HG03354 (cell line): Measurements from ENCODE around the gene ALKBH1.
A peak's percentile ranks its signal among the peaks of the same experiment; 100 is the strongest.
"Not testable (repeated sequence)": the region's sequence is repeated elsewhere in the genome, so short reads cannot be mapped to it uniquely, and the experiment has no call there.

Experiments used
- ATAC-seq: cut with Tn5 transposase; IDR thresholded peaks from one replicate; pipeline ENCODE4 v1.9.1; 2021; ENCODE audit warnings: mild to moderate bottlenecking; ENCODE audit not compliant: unreplicated experiment, poor library complexity, severe bottlenecking

ALKBH1 gene

GRCh38 chr14:77681196-77682157, 26.3 kb downstream of the ALKBH1 start:
- ATAC-seq: no peak

- ATAC-seq: no peak
Measured at GRCh38 chr14:77674931-77675330, 32.9 kb downstream of the ALKBH1 start.

- no peak for ATAC-seq
Measured at GRCh38 chr14:77673193-77673592, 34.6 kb downstream of the ALKBH1 start.

- ATAC-seq: no peak
Measured at GRCh38 chr14:77667331-77667730, 40.5 kb downstream of the ALKBH1 start.

- no peak for ATAC-seq
Measured at GRCh38 chr14:77663293-77663692, 44.5 kb downstream of the ALKBH1 start.

- ATAC-seq: not testable (repeated sequence)
Measured at GRCh38 chr14:77661562-77661961, 46.3 kb downstream of the ALKBH1 start.

- ATAC-seq: no peak
Measured at GRCh38 chr14:77660754-77661153, 47.1 kb downstream of the ALKBH1 start.

GRCh38 chr14:77659831-77660230, 48.0 kb downstream of the ALKBH1 start:
- no peak for ATAC-seq

GRCh38 chr14:77657280-77657679, 50.5 kb downstream of the ALKBH1 start:
- ATAC-seq: no peak

- ATAC-seq: no peak
Measured at GRCh38 chr14:77654001-77654441, 53.8 kb downstream of the ALKBH1 start.

- ATAC-seq: no peak
Measured at GRCh38 chr14:77649326-77649725, 58.5 kb downstream of the ALKBH1 start.

- no peak for ATAC-seq
Measured at GRCh38 chr14:77648520-77649200, 59.2 kb downstream of the ALKBH1 start.

GRCh38 chr14:77647853-77648252, 60.0 kb downstream of the ALKBH1 start:
- ATAC-seq: no peak

GRCh38 chr14:77646907-77647306, 60.9 kb downstream of the ALKBH1 start:
- ATAC-seq: no peak

GRCh38 chr14:77645520-77646230, 62.1 kb downstream of the ALKBH1 start:
- ATAC-seq: no peak

GRCh38 chr14:77642407-77642806, 65.4 kb downstream of the ALKBH1 start:
- no peak for ATAC-seq

GRCh38 chr14:77641534-77642341, 66.1 kb downstream of the ALKBH1 start:
- peak; percentile 70 for ATAC-seq

GRCh38 chr14:77640756-77641533, 66.9 kb downstream of the ALKBH1 start:
- ATAC-seq: peak; percentile 34

- no peak for ATAC-seq
Measured at GRCh38 chr14:77638771-77639171, 69.1 kb downstream of the ALKBH1 start.
